GM21423 (cell line): ENCODE data around the gene CALML3.

ENCODE experiments used
- ATAC-seq: cut with Tn5 transposase; IDR thresholded peaks from one replicate; pipeline ENCODE4 v1.9.1; 2021; ENCODE audit warnings: mild to moderate bottlenecking, moderate library complexity; ENCODE audit not compliant: unreplicated experiment

Gene CALML3

GRCh38 chr10:5490698-5491464, 33.9 kb upstream of the CALML3 start:
- no peak for ATAC-seq

GRCh38 chr10:5491477-5491876, 33.3 kb upstream of the CALML3 start:
- no peak for ATAC-seq

- ATAC-seq = no peak
These were observed 32.4 kb upstream of the CALML3 start for GRCh38 chr10:5492322-5492855.

- no peak for ATAC-seq
These were observed 31.7 kb upstream of the CALML3 start for GRCh38 chr10:5492929-5493576.

GRCh38 chr10:5493691-5494090, 31.1 kb upstream of the CALML3 start:
- no peak for ATAC-seq

- ATAC-seq = no peak
These were observed 30.1 kb upstream of the CALML3 start for GRCh38 chr10:5494611-5495010.

- no peak for ATAC-seq
These were observed 28.2 kb upstream of the CALML3 start for GRCh38 chr10:5496261-5497250.

- ATAC-seq = no peak
These were observed 27.5 kb upstream of the CALML3 start for GRCh38 chr10:5497289-5497688.

GRCh38 chr10:5497948-5498730, 26.6 kb upstream of the CALML3 start:
- ATAC-seq = no peak

GRCh38 chr10:5498791-5499492, 25.8 kb upstream of the CALML3 start:
- ATAC-seq = no peak

- ATAC-seq = no peak
These were observed 25.1 kb upstream of the CALML3 start, which contains the start of gene CALML5 for GRCh38 chr10:5499493-5500140. Gene CALML5 (minus strand): TSS chr10:5499570. CDS start chr10:5499438, 132 bp downstream.

- ATAC-seq = no peak
These were observed 24.5 kb upstream of the CALML3 start for GRCh38 chr10:5500162-5500670.

GRCh38 chr10:5500910-5501309, 23.9 kb upstream of the CALML3 start:
- ATAC-seq = no peak

- ATAC-seq = no peak
These were observed 22.7 kb upstream of the CALML3 start for GRCh38 chr10:5502061-5502521.

- no peak for ATAC-seq
These were observed 21.9 kb upstream of the CALML3 start for GRCh38 chr10:5502571-5503476.

- no peak for ATAC-seq
These were observed 21.3 kb upstream of the CALML3 start for GRCh38 chr10:5503477-5503835.

- no peak for ATAC-seq
These were observed 20.4 kb upstream of the CALML3 start for GRCh38 chr10:5504146-5505072.
